Epithelial cell of esophagus (primary cell): ENCODE measurements around the gene EEFSEC.

ENCODE experiments used
- DNase-seq: peaks from one replicate; pipeline ENCODE4 v3.0.0; 2010; ENCODE audit warnings: low read depth
- H3K4me3 ChIP-seq: 2 replicates; pipeline ENCODE4 v1.5.1; 2011; ENCODE audit warnings: mild to moderate bottlenecking, low read length, control low read depth
- CTCF ChIP-seq: IDR thresholded peaks from 2 replicates; pipeline ENCODE4 v1.5.1; 2011; ENCODE audit warnings: low read depth, mild to moderate bottlenecking, low read length, control low read depth, inconsistent platforms; ENCODE audit not compliant: insufficient read depth; ENCODE audit errors: missing control alignments

Gene EEFSEC

DNA sequence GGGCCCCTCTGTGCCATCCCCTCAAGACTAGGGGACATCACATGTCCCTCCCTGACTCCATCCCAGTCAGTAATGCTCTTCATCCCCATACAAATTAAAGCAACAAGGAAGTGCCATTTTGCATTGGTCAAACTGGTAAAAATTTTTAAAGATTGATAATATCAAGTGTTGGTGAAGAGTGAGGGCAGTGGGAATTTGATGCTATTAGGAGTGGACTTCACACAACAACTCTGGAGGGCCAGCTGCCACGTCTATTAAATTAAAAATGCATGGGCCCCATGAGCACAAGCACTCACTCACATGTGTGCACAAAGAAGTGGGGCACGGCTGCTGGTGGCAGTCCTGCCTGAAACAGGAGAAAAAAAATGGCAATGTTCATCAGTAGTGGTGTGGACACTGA, 265.6 kb downstream of the EEFSEC start:
- no peak overlapping the region for H3K4me3 ChIP-seq
- no peak for DNase-seq
- TF ChIP-seq CTCF = no peak

- no peak for DNase-seq
- TF ChIP-seq CTCF = no peak
- no peak overlapping the region for H3K4me3 ChIP-seq
Measured at GRCh38 chr3:128419311-128419710, 266.0 kb downstream of the EEFSEC start.

GRCh38 chr3:128420289-128420688, 267.0 kb downstream of the EEFSEC start:
- DNase-seq = no peak
- no peak overlapping the region for H3K4me3 ChIP-seq
- TF ChIP-seq CTCF = no peak

DNA sequence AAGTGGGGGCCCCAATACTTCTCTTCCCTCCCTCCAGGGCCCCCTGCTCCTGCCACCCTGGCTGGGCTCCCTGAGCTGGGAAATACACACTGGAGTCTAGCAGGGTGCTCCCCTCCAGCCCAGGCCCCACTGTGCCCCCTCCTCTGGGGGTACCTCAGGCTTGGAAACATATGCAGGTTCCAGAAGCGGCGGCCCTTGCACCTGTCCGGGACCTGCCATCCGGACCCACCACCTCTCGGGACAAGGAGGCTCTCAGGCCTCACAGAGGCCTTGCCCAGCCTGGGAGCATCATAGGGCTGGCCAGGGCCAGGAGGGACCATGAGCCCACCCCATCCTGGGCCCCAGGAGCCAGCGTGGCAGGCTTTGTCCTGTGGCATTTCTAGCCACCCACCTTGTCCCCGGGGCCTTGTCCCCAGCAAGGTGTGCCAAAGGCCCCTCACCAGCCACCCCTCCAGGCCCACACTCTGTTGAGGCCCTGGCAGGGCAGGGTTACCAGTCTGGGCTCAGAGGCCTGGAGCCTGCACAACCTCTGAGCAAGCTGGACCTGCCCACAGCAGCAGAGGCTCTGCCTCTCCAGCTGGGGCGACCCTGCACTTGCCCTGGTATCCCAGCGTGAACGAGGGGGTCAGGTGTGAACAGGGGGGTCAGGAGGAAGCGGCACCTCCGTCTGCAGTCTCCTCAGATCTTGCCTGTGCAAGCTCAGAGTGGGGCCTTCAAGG, 267.6 kb downstream of the EEFSEC start:
- no peak for DNase-seq
- no peak for TF ChIP-seq CTCF
- H3K4me3 ChIP-seq = no peak overlapping the region

GRCh38 chr3:128421439-128421836, 268.2 kb downstream of the EEFSEC start:
- TF ChIP-seq CTCF = no peak
- no peak for DNase-seq
- H3K4me3 ChIP-seq = no peak overlapping the region

- no peak for DNase-seq
- no peak for TF ChIP-seq CTCF
- no peak overlapping the region for H3K4me3 ChIP-seq
Measured at GRCh38 chr3:128421966-128422365, 268.7 kb downstream of the EEFSEC start.
